DND-41 (cell line): ENCODE results near the gene RBMS2.

Experiments used
- EZH2 ChIP-seq: IDR thresholded peaks from 3 replicates; pipeline ENCODE4 v1.6.1; 2012; ENCODE audit warnings: borderline replicate concordance, low read depth, mild to moderate bottlenecking, moderate library complexity, low read length, inconsistent platforms; ENCODE audit not compliant: severe bottlenecking
- TF ChIP-seq, protein P1 (sequence below): IDR thresholded peaks from 2 replicates; pipeline ENCODE4 v1.5.1; 2012; ENCODE audit warnings: borderline replicate concordance, low read length, moderate library complexity, mild to moderate bottlenecking; ENCODE audit not compliant: poor library complexity, severe bottlenecking; ENCODE audit errors: extremely low read depth

- TF ChIP-seq EZH2, result no peak
- TF ChIP-seq, protein P1, sequence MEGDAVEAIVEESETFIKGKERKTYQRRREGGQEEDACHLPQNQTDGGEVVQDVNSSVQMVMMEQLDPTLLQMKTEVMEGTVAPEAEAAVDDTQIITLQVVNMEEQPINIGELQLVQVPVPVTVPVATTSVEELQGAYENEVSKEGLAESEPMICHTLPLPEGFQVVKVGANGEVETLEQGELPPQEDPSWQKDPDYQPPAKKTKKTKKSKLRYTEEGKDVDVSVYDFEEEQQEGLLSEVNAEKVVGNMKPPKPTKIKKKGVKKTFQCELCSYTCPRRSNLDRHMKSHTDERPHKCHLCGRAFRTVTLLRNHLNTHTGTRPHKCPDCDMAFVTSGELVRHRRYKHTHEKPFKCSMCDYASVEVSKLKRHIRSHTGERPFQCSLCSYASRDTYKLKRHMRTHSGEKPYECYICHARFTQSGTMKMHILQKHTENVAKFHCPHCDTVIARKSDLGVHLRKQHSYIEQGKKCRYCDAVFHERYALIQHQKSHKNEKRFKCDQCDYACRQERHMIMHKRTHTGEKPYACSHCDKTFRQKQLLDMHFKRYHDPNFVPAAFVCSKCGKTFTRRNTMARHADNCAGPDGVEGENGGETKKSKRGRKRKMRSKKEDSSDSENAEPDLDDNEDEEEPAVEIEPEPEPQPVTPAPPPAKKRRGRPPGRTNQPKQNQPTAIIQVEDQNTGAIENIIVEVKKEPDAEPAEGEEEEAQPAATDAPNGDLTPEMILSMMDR, result no peak
Measured at GRCh38 chr12:56477521-56478225, 43.9 kb upstream of the RBMS2 start.
